ENCODE data around the gene HS3ST4. TPM values are rescaled to one million over a fixed set of nuclear protein-coding genes. Genes with fewer than 3 reads are reported as not detected.

HS3ST4 gene
- total and polyA plus RNA-seq, 8 donors: 0.09 to 0.11 (median 0.11) TPM; not detected in 4

- DNase-seq: no peak
- Histone ChIP-seq H3K4me3 (no peak overlapping the region), H3K4me1 (no peaks in the 10 kb centered on the region), H3K9me3 (no peaks in the 10 kb centered on the region), H3K36me3 (no peaks in the 10 kb centered on the region), H3K27me3 (no peaks in the 10 kb centered on the region), H3K27ac (no peak overlapping the region)
- TF ChIP-seq CTCF (IDR thresholded peaks at IDR 0.05): no peak
- intact Hi-C loops (cut with DNase I): no loop called here
- ATAC-seq: no peak
Observed at GRCh38 chr16:25713785-25714570, 22.2 kb downstream of the HS3ST4 start.

- H3K4me3 ChIP-seq: no peak overlapping the region
- no peaks in the 10 kb centered on the region for H3K27me3 ChIP-seq
- no peaks in the 10 kb centered on the region for H3K36me3 ChIP-seq
- no peaks in the 10 kb centered on the region for H3K9me3 ChIP-seq
- ATAC-seq (no peak), DNase-seq (no peak)
- intact Hi-C loops (cut with DNase I): no loop called here
- H3K4me1 ChIP-seq: no peaks in the 10 kb centered on the region
- H3K27ac ChIP-seq: no peak overlapping the region
- TF ChIP-seq CTCF (IDR thresholded peaks at IDR 0.05): no peak
Observed at GRCh38 chr16:25716186-25716585, 24.4 kb downstream of the HS3ST4 start.

GRCh38 chr16:25721439-25721838 lies 29.7 kb downstream of the HS3ST4 start:
- Histone ChIP-seq H3K4me3 (no peak overlapping the region), H3K9me3 (no peaks in the 10 kb centered on the region), H3K36me3 (no peaks in the 10 kb centered on the region), H3K4me1 (no peaks in the 10 kb centered on the region), H3K27me3 (no peaks in the 10 kb centered on the region), H3K27ac (no peak overlapping the region)
- no peak for ATAC-seq
- intact Hi-C loops (cut with DNase I): no loop called here
- TF ChIP-seq CTCF (IDR thresholded peaks at IDR 0.05): no peak
- no peak for DNase-seq

- intact Hi-C loops (cut with DNase I): no loop called here
- ATAC-seq (no peak), DNase-seq (no peak)
- no peaks in the 10 kb centered on the region for H3K27me3 ChIP-seq
- TF ChIP-seq CTCF (IDR thresholded peaks at IDR 0.05): no peak
- no peak overlapping the region for H3K4me3 ChIP-seq
- H3K27ac ChIP-seq: no peak overlapping the region
- no peaks in the 10 kb centered on the region for H3K9me3 ChIP-seq
- H3K4me1 ChIP-seq: no peaks in the 10 kb centered on the region
- no peaks in the 10 kb centered on the region for H3K36me3 ChIP-seq
Observed at GRCh38 chr16:25726430-25727098, 34.8 kb downstream of the HS3ST4 start.

- no peaks in the 10 kb centered on the region for H3K4me1 ChIP-seq
- H3K9me3 ChIP-seq: no peaks in the 10 kb centered on the region
- H3K27me3 ChIP-seq: no peaks in the 10 kb centered on the region
- no peak for ATAC-seq
- intact Hi-C loops (cut with DNase I): no loop called here
- no peaks in the 10 kb centered on the region for H3K36me3 ChIP-seq
- no peak overlapping the region for H3K4me3 ChIP-seq
- no peak overlapping the region for H3K27ac ChIP-seq
- TF ChIP-seq CTCF (IDR thresholded peaks at IDR 0.05): no peak
- no peak for DNase-seq
Observed at GRCh38 chr16:25729188-25729915, 37.6 kb downstream of the HS3ST4 start.
